Measurements from ENCODE around the gene AKR7A3.

Gene AKR7A3

DNA sequence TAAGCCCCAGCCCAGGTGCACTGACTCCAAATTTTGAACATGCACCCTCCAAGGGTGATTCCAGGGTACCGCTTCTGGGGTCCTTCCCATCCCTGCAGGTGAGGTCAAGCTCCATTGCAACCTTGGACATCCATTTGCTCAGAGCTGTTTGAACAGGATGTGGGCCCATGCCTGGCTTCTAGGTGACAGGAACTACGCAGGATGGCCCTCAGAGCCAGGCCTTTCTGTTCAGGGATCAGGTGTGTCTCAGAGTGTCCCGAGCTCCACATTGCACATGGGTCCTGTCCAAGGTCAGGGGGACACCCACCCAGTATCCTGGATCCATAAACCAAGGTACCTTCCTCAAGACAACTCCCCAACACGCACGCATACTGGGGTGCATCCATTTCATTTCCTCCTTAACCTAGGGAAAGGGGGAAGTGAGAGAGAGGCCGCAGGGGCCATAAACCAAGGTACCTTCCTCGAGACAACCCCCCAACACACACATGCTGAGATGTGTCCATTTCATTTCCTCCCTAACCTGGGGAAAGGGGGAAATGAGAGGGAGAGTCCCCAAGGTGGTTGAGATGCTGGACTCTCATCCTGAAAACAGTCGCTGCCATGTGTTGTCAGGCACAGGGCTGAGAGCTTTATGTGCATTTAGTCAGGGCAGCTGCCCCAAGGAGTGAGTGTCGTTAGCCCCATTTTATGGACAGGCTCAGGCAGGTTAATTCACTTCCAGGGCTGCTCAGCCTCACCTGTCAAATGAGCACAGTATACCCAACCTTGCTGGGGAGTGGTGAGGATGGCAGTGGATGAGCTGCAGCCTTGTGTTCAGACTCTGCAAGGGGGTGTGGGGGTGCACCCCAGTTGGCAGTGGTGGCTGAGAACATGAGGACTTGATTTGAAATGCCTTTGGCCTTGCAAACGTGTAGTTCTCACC lies 25.7 kb upstream of the AKR7A3 start:
- H2AFZ ChIP-seq (ENCODE audit: low read depth, low read length): no peak overlapping the region
- H3K18ac ChIP-seq (ENCODE audit: low read depth in 1 of 2, low read length in 2 of 2): no peak overlapping the region
- H2BK15ac ChIP-seq (ENCODE audit: low read depth, poor library complexity, severe bottlenecking): peak overlapping the region; percentile 26
- H3K4ac ChIP-seq (ENCODE audit: low read depth in 1 of 2, low read length in 2 of 2): no peak overlapping the region
- H2BK5ac ChIP-seq (ENCODE audit: low read depth, low read length, poor library complexity, severe bottlenecking): no peak overlapping the region
- H3K9me3 ChIP-seq (ENCODE audit: control insufficient read depth, low read length): no peaks in the 10 kb centered on the region
- 95% methylated on average over 8 of the region's 10 CpGs for WGBS
- H3K27ac ChIP-seq (ENCODE audit: low read length, poor library complexity, severe bottlenecking): no peak overlapping the region
- no peak overlapping the region for H3K14ac ChIP-seq (ENCODE audit: low read length in 2 of 2)
- H2AK5ac ChIP-seq (ENCODE audit: low read length, severe bottlenecking): no peak overlapping the region
- DNase-seq: no peak
- peak overlapping the region in 1 of 2 experiments; percentile 21 for H2BK12ac ChIP-seq (ENCODE audit: low read length in 2 of 2)
- H4K8ac ChIP-seq (ENCODE audit: low read length): no peak overlapping the region
- H2BK120ac ChIP-seq (ENCODE audit: low read depth, low read length): no peak overlapping the region
- H3K23ac ChIP-seq (ENCODE audit: low read length in 2 of 2): peak overlapping the region in 1 of 2 experiments; percentile 46
- H3K4me1 ChIP-seq (ENCODE audit: control insufficient read depth, insufficient read depth, low read depth, low read length): peaks cover 46% of the 10 kb centered on the region
- H3K79me1 ChIP-seq (replicated peaks; ENCODE audit: low read length, poor library complexity, severe bottlenecking): peaks cover 46% of the 10 kb centered on the region
- H3K4me2 ChIP-seq (ENCODE audit: low read length, poor library complexity, severe bottlenecking): no peak overlapping the region
- peak overlapping the region; percentile 22 for H4K91ac ChIP-seq (ENCODE audit: low read length)
- no peaks in the 10 kb centered on the region for H3K27me3 ChIP-seq (ENCODE audit: control insufficient read depth in 1 of 2, insufficient read depth in 1 of 2, low read length in 2 of 2)
- H3K4me3 ChIP-seq (ENCODE audit: insufficient read depth in 1 of 2, low read depth in 1 of 2, low read length in 2 of 2): peak overlapping the region in 1 of 2 experiments; percentile 8
- H3K36me3 ChIP-seq (ENCODE audit: control insufficient read depth in 1 of 2, insufficient read depth in 2 of 2, low read depth in 1 of 2, low read length in 2 of 2): peaks cover 31 to 36% of the 10 kb centered on the region in 2 experiments
- no peak overlapping the region for H3K9ac ChIP-seq (ENCODE audit: low read length)

DNA sequence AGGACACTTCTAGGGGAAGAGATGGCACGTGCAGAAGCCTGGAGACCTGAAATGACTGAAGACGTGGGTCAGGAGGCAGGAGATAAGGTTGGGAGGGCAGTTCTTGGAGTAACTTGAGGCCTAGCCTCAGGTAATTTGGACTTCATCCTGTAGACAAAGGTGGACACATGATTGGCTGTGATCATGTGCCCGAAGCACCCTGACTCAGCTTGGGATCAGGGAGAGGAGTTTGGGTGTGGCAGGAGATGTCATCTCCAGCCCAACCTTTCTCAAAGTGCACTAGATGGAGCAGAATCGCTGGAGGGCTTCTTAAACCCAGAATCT lies 25.0 kb upstream of the AKR7A3 start:
- DNase-seq: no peak
- peak overlapping the region in 1 of 2 experiments; percentile 82 for H3K4me3 ChIP-seq (ENCODE audit: insufficient read depth in 1 of 2, low read depth in 1 of 2, low read length in 2 of 2)
- no peak overlapping the region for H3K4me2 ChIP-seq (ENCODE audit: low read length, poor library complexity, severe bottlenecking)
- no peak overlapping the region for H2BK120ac ChIP-seq (ENCODE audit: low read depth, low read length)
- no peak overlapping the region for H2BK15ac ChIP-seq (ENCODE audit: low read depth, poor library complexity, severe bottlenecking)
- no peaks in the 10 kb centered on the region for H3K27me3 ChIP-seq (ENCODE audit: control insufficient read depth in 1 of 2, insufficient read depth in 1 of 2, low read length in 2 of 2)
- peaks cover 46% of the 10 kb centered on the region for H3K4me1 ChIP-seq (ENCODE audit: control insufficient read depth, insufficient read depth, low read depth, low read length)
- H2AFZ ChIP-seq (ENCODE audit: low read depth, low read length): no peak overlapping the region
- no peak overlapping the region for H3K23ac ChIP-seq (ENCODE audit: low read length in 2 of 2)
- 93% methylated on average over 4 of the region's 4 CpGs for WGBS
- H3K9ac ChIP-seq (ENCODE audit: low read length): no peak overlapping the region
- H3K79me1 ChIP-seq (replicated peaks; ENCODE audit: low read length, poor library complexity, severe bottlenecking): peaks cover 49% of the 10 kb centered on the region
- peak overlapping the region in 1 of 2 experiments; percentile 18 for H2BK12ac ChIP-seq (ENCODE audit: low read length in 2 of 2)
- H3K36me3 ChIP-seq (ENCODE audit: control insufficient read depth in 1 of 2, insufficient read depth in 2 of 2, low read depth in 1 of 2, low read length in 2 of 2): peaks cover 26 to 33% of the 10 kb centered on the region in 2 experiments
- no peak overlapping the region for H3K14ac ChIP-seq (ENCODE audit: low read length in 2 of 2)
- H2AK5ac ChIP-seq (ENCODE audit: low read length, severe bottlenecking): peak overlapping the region; percentile 46
- H4K91ac ChIP-seq (ENCODE audit: low read length): no peak overlapping the region
- H4K8ac ChIP-seq (ENCODE audit: low read length): no peak overlapping the region
- H3K18ac ChIP-seq (ENCODE audit: low read depth in 1 of 2, low read length in 2 of 2): no peak overlapping the region
- no peak overlapping the region for H2BK5ac ChIP-seq (ENCODE audit: low read depth, low read length, poor library complexity, severe bottlenecking)
- no peak overlapping the region for H3K4ac ChIP-seq (ENCODE audit: low read depth in 1 of 2, low read length in 2 of 2)
- H3K27ac ChIP-seq (ENCODE audit: low read length, poor library complexity, severe bottlenecking): no peak overlapping the region
- H3K9me3 ChIP-seq (ENCODE audit: control insufficient read depth, low read length): no peaks in the 10 kb centered on the region

DNA sequence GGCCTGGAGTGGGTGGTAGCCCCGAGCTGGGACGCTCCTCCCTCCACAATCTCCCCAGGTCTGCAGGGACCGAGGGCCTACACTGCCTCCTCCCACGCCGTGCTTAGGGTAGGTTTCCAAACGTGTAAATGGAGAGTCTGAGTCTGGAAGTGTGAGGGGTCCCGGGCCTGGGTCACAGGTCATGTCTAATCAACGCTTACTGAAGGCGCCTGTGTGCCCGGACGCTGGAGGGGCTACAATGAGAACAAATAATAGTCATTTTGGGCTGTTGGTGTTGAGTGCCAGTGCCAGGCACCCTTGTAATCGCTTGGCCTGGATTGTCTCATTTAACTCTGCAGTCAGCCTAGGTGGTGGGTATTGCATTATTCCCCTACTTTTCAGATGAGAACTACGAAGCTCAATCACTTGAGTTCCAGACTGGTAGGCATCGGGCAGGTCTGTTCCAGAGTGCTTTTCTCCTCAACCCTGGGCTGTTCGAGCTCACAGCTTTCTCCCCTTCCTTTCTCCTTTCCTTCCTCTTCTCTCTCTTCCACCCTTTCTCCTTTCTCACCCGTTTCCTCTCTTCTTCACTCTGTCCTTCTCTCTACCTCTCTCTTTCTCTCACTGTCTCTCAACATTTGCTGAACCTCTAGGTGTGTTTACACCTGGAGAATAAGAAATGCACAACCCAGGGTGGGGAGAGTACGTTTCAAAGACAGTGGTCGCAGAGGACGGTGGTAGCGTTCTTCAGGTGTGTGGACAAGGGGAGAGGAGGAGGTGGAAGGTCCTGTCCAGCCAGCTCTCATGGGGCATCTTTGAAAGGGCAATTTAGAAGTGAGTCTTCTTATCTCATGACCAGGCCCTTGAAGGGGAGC lies 24.4 kb upstream of the AKR7A3 start:
- H3K9ac ChIP-seq (ENCODE audit: low read length): peak overlapping the region; percentile 94
- H4K8ac ChIP-seq (ENCODE audit: low read length): peak overlapping the region; percentile 5
- WGBS: 50% methylated on average over 18 of the region's 20 CpGs
- peak overlapping the region in 1 of 2 experiments; percentile 66 for H3K14ac ChIP-seq (ENCODE audit: low read length in 2 of 2)
- H3K36me3 ChIP-seq (ENCODE audit: control insufficient read depth in 1 of 2, insufficient read depth in 2 of 2, low read depth in 1 of 2, low read length in 2 of 2): peaks cover 27 to 33% of the 10 kb centered on the region in 2 experiments
- H3K4me1 ChIP-seq (ENCODE audit: control insufficient read depth, insufficient read depth, low read depth, low read length): peaks cover 46% of the 10 kb centered on the region
- H3K79me1 ChIP-seq (replicated peaks; ENCODE audit: low read length, poor library complexity, severe bottlenecking): peaks cover 50% of the 10 kb centered on the region
- H2BK12ac ChIP-seq (ENCODE audit: low read length in 2 of 2): peak overlapping the region; percentile 18 to 75
- no peak overlapping the region for H3K23ac ChIP-seq (ENCODE audit: low read length in 2 of 2)
- H2AFZ ChIP-seq (ENCODE audit: low read depth, low read length): no peak overlapping the region
- H3K4me2 ChIP-seq (ENCODE audit: low read length, poor library complexity, severe bottlenecking): peak overlapping the region; percentile 74
- no peak overlapping the region for H2BK5ac ChIP-seq (ENCODE audit: low read depth, low read length, poor library complexity, severe bottlenecking)
- no peaks in the 10 kb centered on the region for H3K27me3 ChIP-seq (ENCODE audit: control insufficient read depth in 1 of 2, insufficient read depth in 1 of 2, low read length in 2 of 2)
- no peak overlapping the region for H4K91ac ChIP-seq (ENCODE audit: low read length)
- H3K9me3 ChIP-seq (ENCODE audit: control insufficient read depth, low read length): no peaks in the 10 kb centered on the region
- peak overlapping the region; percentile 68 for H2BK15ac ChIP-seq (ENCODE audit: low read depth, poor library complexity, severe bottlenecking)
- H3K4ac ChIP-seq (ENCODE audit: low read depth in 1 of 2, low read length in 2 of 2): peak overlapping the region in 1 of 2 experiments; percentile 94
- H2BK120ac ChIP-seq (ENCODE audit: low read depth, low read length): no peak overlapping the region
- H3K4me3 ChIP-seq (ENCODE audit: insufficient read depth in 1 of 2, low read depth in 1 of 2, low read length in 2 of 2): peak overlapping the region; percentile 82
- peak overlapping the region; percentile 39 for H3K27ac ChIP-seq (ENCODE audit: low read length, poor library complexity, severe bottlenecking)
- peak overlapping the region; percentile 46 for H2AK5ac ChIP-seq (ENCODE audit: low read length, severe bottlenecking)
- H3K18ac ChIP-seq (ENCODE audit: low read depth in 1 of 2, low read length in 2 of 2): peak overlapping the region; percentile 23 to 68
- DNase-seq: no peak
